Kidney tubule cell (primary cell): Measurements from ENCODE around the gene GIPR.
"Not testable (repeated sequence)": the region's sequence is repeated elsewhere in the genome, so short reads cannot be mapped to it uniquely, and the experiment has no call there.

ENCODE experiments used
- DNase-seq: peaks from one replicate; pipeline ENCODE4 v3.0.0-alpha.2; 2018; ENCODE audit warnings: low spot score

GIPR gene

DNA sequence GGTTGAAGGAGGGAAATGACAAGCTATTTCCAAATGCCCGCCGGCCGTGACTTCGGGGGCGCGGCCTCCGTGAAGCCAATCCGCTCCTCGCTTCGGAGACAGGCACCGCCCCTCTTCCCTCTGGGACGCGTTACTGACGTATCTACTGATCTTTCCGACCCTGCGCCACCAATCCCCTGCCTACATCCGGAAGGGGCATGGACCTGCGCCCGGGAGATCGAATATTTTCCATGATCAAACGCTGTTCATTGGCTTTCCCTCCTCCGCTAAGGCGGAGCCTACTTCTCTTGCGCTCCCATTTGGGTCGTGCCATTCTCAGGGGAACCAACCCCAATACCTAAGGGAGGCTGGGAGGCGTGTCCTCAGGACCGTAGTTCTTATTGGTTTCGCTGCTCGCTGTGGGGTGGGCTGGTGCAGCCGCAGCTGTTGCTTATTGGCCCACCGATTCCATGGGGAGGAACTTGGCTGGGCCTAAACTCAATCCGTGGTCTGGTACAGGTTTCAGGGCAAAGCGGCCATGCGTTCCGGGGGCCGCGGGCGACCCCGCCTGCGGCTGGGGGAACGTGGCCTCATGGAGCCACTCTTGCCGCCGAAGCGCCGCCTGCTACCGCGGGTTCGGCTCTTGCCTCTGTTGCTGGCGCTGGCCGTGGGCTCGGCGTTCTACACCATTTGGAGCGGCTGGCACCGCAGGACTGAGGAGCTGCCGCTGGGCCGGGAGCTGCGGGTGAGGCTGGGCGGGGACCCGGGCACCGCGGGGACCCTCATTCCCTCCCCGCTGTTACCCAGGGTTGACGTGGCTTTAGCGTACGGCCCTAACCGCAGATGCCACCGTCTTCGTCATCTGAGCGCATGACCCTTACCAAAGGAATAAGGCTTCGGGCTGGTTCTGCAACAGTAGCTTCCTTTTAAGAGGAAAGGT lies 24.4 kb downstream of the GIPR start, which contains the start of gene QPCTL:
Gene QPCTL (plus strand): TSS at position 480 of the 919 bp plus-strand sequence. CDS start 38 bp downstream, at position 518.
- peak; percentile 100 for DNase-seq

DNA sequence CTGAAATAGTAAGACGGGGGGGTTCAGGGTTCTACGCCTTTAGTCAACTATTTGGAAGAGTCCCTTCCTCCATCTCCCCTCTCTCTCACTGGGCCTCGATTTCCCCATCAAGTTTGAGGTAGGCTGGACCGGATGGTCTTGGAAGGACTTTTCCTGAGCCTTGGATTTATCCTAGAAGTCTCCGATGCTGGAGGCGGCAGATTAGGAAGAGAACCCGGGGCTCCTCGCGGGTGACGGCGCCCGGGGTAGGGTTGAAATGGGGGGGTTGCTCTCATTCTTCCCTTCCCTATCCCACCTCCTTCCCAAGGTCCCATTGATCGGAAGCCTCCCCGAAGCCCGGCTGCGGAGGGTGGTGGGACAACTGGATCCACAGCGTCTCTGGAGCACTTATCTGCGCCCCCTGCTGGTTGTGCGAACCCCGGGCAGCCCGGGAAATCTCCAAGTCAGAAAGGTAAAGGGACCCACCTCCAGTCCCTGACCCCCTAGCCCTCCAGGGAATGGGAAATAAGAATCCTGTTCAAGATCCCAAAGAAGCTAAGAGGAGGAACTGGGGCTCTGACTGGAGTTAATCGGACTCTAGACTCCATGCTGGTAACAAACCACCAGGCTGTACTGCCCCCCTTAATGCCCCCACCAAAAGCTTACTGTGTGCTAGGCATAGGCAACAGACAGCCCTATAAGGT lies 25.2 kb downstream of the GIPR start:
- DNase-seq = peak; percentile 74

DNA sequence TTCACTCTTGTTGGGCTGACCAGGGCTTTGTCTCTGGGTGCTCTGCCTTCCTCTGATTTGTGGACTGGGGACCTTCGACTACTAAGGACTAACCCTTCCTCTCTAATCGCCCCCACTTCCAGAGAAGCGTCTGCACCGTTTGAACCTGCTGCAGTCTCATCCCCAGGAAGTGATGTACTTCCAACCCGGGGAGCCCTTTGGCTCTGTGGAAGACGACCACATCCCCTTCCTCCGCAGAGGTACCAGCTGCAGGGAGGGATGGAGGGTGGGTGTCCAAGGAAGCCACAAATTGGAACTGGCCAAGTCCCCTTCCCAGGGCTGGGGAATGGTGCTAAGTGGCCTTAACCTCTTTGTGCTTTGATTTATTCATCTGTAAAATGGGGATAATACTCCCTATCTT lies 33.7 kb downstream of the GIPR start:
- DNase-seq = no peak

GRCh38 chr19:45705115-45705514 lies 37.1 kb downstream of the GIPR start:
- no peak for DNase-seq

DNA sequence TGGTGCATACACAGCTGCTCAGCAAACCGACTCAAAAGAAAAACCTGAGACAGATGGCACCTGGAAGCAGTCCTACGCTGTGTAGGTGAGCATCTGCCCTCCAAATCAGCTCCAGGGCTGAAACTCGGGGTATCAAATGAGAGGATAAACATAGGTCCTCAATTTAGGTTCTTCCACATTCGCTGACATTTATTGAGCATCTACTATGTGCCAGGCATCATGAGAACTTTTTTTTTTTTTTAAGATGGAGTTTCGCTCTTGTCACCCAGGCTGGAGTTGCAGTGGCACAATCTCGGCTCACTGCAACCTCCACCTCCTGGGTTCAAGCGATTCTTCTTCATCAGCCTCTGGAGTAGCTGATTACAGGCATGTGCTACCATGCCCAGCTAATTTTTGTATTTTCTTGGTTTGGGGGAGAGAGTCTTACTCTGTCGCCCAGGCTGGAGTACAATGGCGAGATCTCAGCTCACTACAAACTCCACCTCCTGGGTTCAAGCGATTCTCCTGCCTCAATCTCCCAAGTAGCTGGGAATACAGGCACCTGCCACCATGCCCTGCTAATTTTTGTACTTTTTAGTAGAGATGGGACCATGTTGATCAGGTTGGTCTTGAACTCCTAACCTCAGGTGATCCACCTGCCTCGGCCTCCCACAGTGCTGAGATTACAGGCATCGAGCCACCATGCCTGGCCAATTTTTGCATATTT lies 37.8 kb downstream of the GIPR start:
- no peak for DNase-seq

GRCh38 chr19:45710356-45711130 lies 42.5 kb downstream of the GIPR start:
- DNase-seq = no peak

- no peak for DNase-seq
Measured at GRCh38 chr19:45711851-45712698, 44.1 kb downstream of the GIPR start.

GRCh38 chr19:45712699-45713067 lies 44.7 kb downstream of the GIPR start:
- DNase-seq = no peak

DNA sequence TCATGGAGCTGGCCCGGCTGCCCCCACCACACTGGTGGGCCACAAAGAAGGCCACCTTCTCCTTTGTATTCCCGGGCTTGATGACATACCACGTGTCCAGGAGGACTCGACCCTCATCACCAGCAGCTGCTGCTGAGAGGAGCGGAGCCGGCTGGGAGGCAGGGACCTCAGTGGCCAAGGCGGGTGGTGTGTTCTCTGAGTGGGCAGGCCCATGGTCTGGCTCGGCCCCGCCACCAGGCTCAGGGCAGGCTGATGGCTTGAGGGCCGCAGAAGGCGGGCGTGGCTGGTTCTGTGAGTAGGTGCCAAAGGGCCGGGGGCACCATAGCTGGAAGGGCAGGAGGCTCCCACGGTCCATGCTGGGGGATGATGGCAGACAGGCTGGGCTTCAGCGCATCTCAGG lies 45.1 kb downstream of the GIPR start:
- no peak for DNase-seq

DNA sequence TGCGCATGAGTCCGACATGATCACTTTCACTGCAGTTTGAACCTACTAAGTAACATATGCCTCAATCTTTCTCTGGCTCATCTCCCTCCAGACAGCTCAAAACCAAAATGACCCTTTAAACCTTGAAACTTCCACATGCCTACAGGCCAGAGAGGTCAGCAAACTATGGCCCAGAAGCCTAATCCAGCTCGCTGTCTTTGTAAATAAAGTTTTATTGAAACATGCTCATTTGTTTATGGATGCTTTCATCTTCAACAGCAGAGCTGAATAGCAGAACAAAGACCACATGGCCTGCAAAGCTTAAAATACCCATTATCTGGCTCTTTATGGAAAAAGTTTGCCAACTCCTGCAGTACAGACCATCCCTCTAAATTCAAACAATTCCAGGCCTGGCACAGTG lies 47.1 kb downstream of the GIPR start:
- DNase-seq = no peak

GRCh38 chr19:45716359-45717130 lies 48.5 kb downstream of the GIPR start:
- DNase-seq = peak; percentile 60

DNA sequence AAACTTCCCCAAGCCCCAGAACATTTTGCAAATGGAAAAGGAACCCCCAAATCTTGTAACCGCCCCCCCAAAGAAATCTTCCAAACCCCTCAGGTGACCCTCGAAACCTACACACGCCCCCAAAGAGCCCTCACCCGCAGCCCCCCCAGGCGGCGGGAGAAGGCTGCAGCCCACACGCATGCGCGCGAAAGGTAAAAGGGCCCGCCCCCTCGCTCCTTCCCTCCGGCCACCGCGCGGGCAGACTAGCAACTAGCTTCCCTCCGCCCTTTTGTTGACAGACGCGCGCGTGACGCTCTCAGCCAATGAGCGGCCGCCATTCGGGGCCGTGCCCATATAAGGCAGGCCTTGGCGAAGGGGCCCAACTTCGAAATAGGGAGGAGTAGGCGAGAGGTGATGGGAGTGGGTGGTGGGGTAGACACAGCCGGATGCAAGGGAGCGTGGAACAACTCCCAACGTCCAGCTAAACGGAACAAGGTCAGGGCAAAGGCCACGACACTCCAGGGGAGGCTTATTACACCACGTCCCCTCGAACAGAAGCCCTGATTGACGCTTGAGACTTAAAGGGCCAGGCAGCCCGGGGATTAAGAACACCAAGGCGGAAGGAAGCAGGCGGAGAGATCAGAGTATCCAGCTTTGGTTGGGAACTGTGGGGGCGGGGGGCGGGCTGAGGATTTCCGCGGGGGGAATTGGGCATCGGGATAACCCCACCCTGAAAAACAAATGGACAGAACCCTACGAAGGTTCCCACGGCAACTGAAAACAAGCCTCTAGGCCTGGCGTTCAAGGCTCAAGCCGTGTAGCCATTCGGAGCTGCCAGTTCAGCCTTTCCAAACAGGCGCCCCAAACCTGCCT lies 49.3 kb downstream of the GIPR start:
- DNase-seq = peak; percentile 99

DNA sequence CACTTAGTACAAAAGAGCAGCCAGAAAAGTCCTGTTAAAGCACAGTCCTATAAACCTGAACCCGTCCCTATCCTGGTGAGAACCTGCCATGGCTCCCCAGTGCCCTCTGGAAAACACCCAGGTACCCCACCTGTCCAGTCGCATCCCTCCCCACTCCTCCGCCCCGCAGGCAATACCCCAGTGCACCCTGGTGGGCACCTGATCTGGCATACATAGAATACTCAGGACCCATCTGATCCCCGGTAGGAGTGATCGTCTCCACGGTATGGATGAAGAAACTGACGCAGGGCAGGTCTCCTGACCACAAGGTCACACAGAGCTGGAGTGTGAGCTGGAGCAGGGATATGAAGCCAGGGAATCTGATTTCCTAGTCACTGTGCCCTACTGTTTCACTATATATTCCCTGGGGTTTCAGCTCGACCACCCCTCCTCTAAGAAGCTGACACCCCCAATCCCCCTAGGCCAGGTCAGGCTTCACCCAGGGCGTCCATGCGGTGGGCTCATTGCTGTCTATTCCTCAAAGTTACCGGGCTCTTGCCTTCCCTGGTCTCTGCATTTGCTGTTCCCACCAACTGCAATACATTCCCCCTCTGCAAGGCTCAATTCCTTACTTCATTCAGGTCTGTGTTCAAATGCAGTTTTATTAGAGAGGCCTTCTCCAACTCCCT lies 50.1 kb downstream of the GIPR start:
- DNase-seq = no peak

DNA sequence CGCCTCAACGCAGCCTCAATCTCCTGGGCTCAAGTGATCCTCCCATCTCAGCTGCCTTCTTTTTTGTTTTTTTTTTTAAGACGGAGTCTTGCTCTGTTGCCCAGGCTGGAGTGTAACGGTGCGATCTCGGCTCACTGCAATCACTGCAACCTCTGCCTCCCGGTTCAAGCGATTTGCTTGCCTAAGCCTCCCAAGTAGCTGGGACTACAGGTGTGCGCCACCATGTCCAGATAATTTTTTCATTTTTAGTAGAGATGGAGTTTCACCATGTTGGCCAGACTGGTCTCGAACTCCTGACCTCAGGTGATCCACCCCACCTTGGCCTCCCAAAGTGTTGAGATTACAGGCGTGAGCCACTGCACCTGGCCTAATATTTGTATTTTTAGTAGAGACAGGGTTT lies 52.0 kb downstream of the GIPR start:
- DNase-seq = not testable (repeated sequence)

GRCh38 chr19:45728683-45729082 lies 60.7 kb downstream of the GIPR start:
- DNase-seq = peak; percentile 12

GRCh38 chr19:45729800-45730290 lies 61.8 kb downstream of the GIPR start:
- peak; percentile 48 for DNase-seq

- DNase-seq = peak; percentile 98
Measured at GRCh38 chr19:45730368-45731288, 62.6 kb downstream of the GIPR start, which contains the start of gene FBXO46. Gene FBXO46, minus strand, starts transcription at chr19:45730896. Its CDS starts 17,401 bp downstream, at chr19:45713495.
